GM19099 (cell line): Measurements from ENCODE around the gene NCF2.

Source experiments
- POLR2A ChIP-seq: IDR thresholded peaks from 3 replicates; pipeline ENCODE4 v1.6.1; 2011; ENCODE audit warnings: low read depth; ENCODE audit not compliant: insufficient read length; ENCODE audit errors: extremely low read depth

NCF2 gene

GRCh38 chr1:183512450-183512849 is 77.8 kb downstream of the NCF2 start:
- no peak for TF ChIP-seq POLR2A

DNA sequence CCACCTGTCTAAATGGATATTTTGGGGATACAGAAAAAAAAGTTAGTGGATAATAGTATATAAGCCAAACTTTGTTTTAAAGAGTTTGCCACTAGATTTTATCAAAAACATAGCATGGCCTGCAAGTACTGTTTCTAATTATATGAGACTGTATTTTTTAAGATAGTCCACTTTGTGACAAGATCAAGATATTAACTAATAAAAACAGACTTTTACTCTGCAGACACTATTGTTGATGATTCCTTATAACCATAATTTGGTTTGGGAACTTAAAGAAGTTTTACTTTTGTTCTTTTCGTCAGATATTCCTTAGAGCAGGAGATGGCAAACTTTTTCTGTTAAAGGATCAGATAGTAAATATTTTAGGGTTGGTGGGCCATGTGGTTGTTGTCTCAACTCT is 81.6 kb downstream of the NCF2 start:
- no peak for TF ChIP-seq POLR2A

- TF ChIP-seq POLR2A, result no peak
Observed at GRCh38 chr1:183506561-183506960, 83.7 kb downstream of the NCF2 start.
